H1 (cell line): Measurements from ENCODE around the gene RALGDS. TPM values are rescaled to one million over a fixed set of nuclear protein-coding genes. Genes with fewer than 3 reads are reported as not detected.

Source experiments
- CTCF ChIA-PET: fragments of 300-600 bp; sonication (Branson Sonifier 250); formaldehyde crosslinking; loops from one replicate; lab custom pipeline; 2021; ENCODE audit not compliant: partially characterized antibody; lab: Charles Lee
- POLR2A ChIA-PET: fragments of 300-600 bp; sonication (Branson Sonifier 250); formaldehyde crosslinking; loops from one replicate; lab custom pipeline; 2021; ENCODE audit warnings: inconsistent platforms; ENCODE audit not compliant: partially characterized antibody; lab: Charles Lee
- DNase-seq, 2 experiments: peaks; one replicate each; pipeline versions ENCODE4 v3.0.0 to v3.0.0-alpha.2; 2010 to 2022; ENCODE audit warnings: low spot score in 2 of 2, low read depth in 1 of 2, mixed read lengths in 1 of 2
- FAIRE-seq: peaks from 2 replicates; lab custom pipeline; 2011; peaks lifted over from hg19 to GRCh38; lab: Jason Lieb, UNC
- H2AFZ ChIP-seq: 2 replicates; pipeline ENCODE4 v1.8.1; 2012; ENCODE audit warnings: low read length, inconsistent platforms
- H2AK5ac ChIP-seq: 2 replicates; pipeline ENCODE4 v1.6.1; 2013; ENCODE audit warnings: low read depth, low read length
- H2BK120ac ChIP-seq: replicated peaks from 2 replicates; pipeline ENCODE3; 2013; ENCODE audit warnings: low read depth, low read length, inconsistent platforms
- H2BK12ac ChIP-seq: 2 replicates; pipeline ENCODE4 v1.6.1; 2013; ENCODE audit warnings: low read depth, low read length
- H2BK15ac ChIP-seq: 2 replicates; pipeline ENCODE4 v1.6.1; 2013; ENCODE audit warnings: low read length
- H2BK20ac ChIP-seq: 2 replicates; pipeline ENCODE4 v1.6.1; 2013; ENCODE audit warnings: low read length
- H2BK5ac ChIP-seq: 2 replicates; pipeline ENCODE4 v1.6.1; 2013; ENCODE audit warnings: low read depth, low read length
- H3K14ac ChIP-seq: 2 replicates; pipeline ENCODE4 v1.6.1; 2013; ENCODE audit warnings: inconsistent platforms; ENCODE audit not compliant: insufficient read length
- H3K18ac ChIP-seq: 2 replicates; pipeline ENCODE4 v1.6.1; 2013; ENCODE audit warnings: low read length; ENCODE audit errors: extremely low read depth
- H3K23ac ChIP-seq: 2 replicates; pipeline ENCODE4 v1.6.1; 2013; ENCODE audit warnings: inconsistent platforms; ENCODE audit not compliant: insufficient read length
- H3K23me2 ChIP-seq: 2 replicates; pipeline ENCODE4 v1.6.1; 2013; ENCODE audit warnings: low read depth, low read length
- H3K27ac ChIP-seq: 2 replicates; pipeline ENCODE4 v1.6.1; 2011; ENCODE audit warnings: low read depth, low read length, inconsistent platforms
- H3K27me3 ChIP-seq, 4 experiments: replicated peaks in 1 of 4; 1 replicate in 1 of 4; 2 replicates in 3 of 4; pipeline versions ENCODE4 v1.6.1 to v1.8.1; 2011 to 2013; ENCODE audit warnings: low read length in 3 of 4, mild to moderate bottlenecking in 3 of 4, inconsistent platforms in 2 of 4, mixed read lengths in 2 of 4, moderate library complexity in 1 of 4; ENCODE audit not compliant: control insufficient read depth in 3 of 4, insufficient read depth in 3 of 4; ENCODE audit errors: extremely low read depth in 1 of 4
- H3K36me3 ChIP-seq, 4 experiments: 2 replicates each; pipeline versions ENCODE4 v1.6.1 to v1.8.1; 2011 to 2013; ENCODE audit warnings: mild to moderate bottlenecking in 4 of 4, low read length in 3 of 4, moderate library complexity in 2 of 4, control low read depth in 1 of 4, inconsistent platforms in 1 of 4; ENCODE audit not compliant: insufficient read depth in 4 of 4, control insufficient read depth in 2 of 4
- H3K4ac ChIP-seq: replicated peaks from 2 replicates; pipeline ENCODE3; 2013; ENCODE audit warnings: low read length, low read depth, mixed read lengths, inconsistent platforms; ENCODE audit not compliant: insufficient read length
- H3K4me1 ChIP-seq, 4 experiments: replicated peaks in 1 of 4; 1 replicate in 1 of 4; 2 replicates in 3 of 4; pipeline versions ENCODE4 v1.6.1 to v1.8.1; 2011 to 2013; ENCODE audit warnings: low read length in 3 of 4, inconsistent platforms in 2 of 4, mixed read lengths in 1 of 4; ENCODE audit not compliant: insufficient read depth in 4 of 4, control insufficient read depth in 3 of 4
- H3K4me2 ChIP-seq, 2 experiments: 2 replicates each; pipeline versions ENCODE4 v1.6.1 to v1.8.1; 2011 to 2013; ENCODE audit warnings: low read depth in 2 of 2, low read length in 2 of 2, control low read depth in 1 of 2, inconsistent platforms in 1 of 2, mild to moderate bottlenecking in 1 of 2; ENCODE audit not compliant: insufficient read depth in 1 of 2
- H3K4me3 ChIP-seq, 4 experiments: fragments of 200-600, 300-600 bp in 1 of 4; sonication (generic), shearing (Covaris generic), sonication (Bioruptor Twin) in 1 of 4; 2 replicates each; pipeline versions ENCODE4 v1.5.1 to v1.8.1; 2011 to 2016; ENCODE audit warnings: low read length in 4 of 4, low read depth in 3 of 4, control low read depth in 2 of 4, inconsistent platforms in 2 of 4, mild to moderate bottlenecking in 2 of 4, mixed read lengths in 1 of 4, moderate library complexity in 1 of 4; ENCODE audit not compliant: insufficient read depth in 2 of 4; ENCODE audit errors: extremely low read depth in 1 of 4
- H3K56ac ChIP-seq: replicated peaks from 2 replicates; pipeline ENCODE3; 2013; ENCODE audit warnings: low read depth, mild to moderate bottlenecking, mixed read lengths, low read length, inconsistent platforms; ENCODE audit not compliant: insufficient read length
- H3K79me1 ChIP-seq: 2 replicates; pipeline ENCODE4 v1.6.1; 2013; ENCODE audit warnings: low read depth, low read length, control low read depth
- H3K79me2 ChIP-seq, 2 experiments: 2 replicates each; pipeline versions ENCODE4 v1.6.1 to v1.8.1; 2012 to 2013; ENCODE audit warnings: low read length in 2 of 2, mild to moderate bottlenecking in 2 of 2, inconsistent platforms in 1 of 2; ENCODE audit not compliant: insufficient read depth in 2 of 2, control insufficient read depth in 1 of 2
- H3K9ac ChIP-seq, 4 experiments: replicated peaks in 1 of 4; 1 replicate in 1 of 4; 2 replicates in 3 of 4; pipeline versions ENCODE4 v1.6.1 to v1.8.1; 2011 to 2013; ENCODE audit warnings: low read depth in 3 of 4, low read length in 3 of 4, control low read depth in 2 of 4, mild to moderate bottlenecking in 2 of 4, moderate library complexity in 2 of 4, inconsistent platforms in 1 of 4; ENCODE audit errors: extremely low read depth in 1 of 4
- H3K9me3 ChIP-seq, 2 experiments: 2 replicates each; pipeline versions ENCODE4 v1.6.1 to v1.8.1; 2012 to 2013; ENCODE audit warnings: mild to moderate bottlenecking in 2 of 2, moderate library complexity in 2 of 2, control low read depth in 1 of 2, inconsistent platforms in 1 of 2, low read depth in 1 of 2, low read length in 1 of 2, mixed read lengths in 1 of 2; ENCODE audit not compliant: insufficient read depth in 2 of 2
- H4K20me1 ChIP-seq, 2 experiments: replicated peaks in 1 of 2; 2 replicates each; pipeline versions ENCODE3 to v1.8.1; 2011 to 2013; ENCODE audit warnings: inconsistent platforms in 2 of 2, low read length in 2 of 2, mild to moderate bottlenecking in 1 of 2; ENCODE audit not compliant: insufficient read depth in 2 of 2, control insufficient read depth in 1 of 2
- H4K5ac ChIP-seq: 2 replicates; pipeline ENCODE4 v1.6.1; 2013; ENCODE audit warnings: low read length, low read depth, mixed read lengths, inconsistent platforms; ENCODE audit not compliant: insufficient read length
- H4K8ac ChIP-seq: 2 replicates; pipeline ENCODE4 v1.8.0; 2013; ENCODE audit warnings: mild to moderate bottlenecking, moderate library complexity, low read length, inconsistent platforms; ENCODE audit not compliant: insufficient read depth; ENCODE audit errors: extremely low read depth
- H4K91ac ChIP-seq: replicated peaks from 2 replicates; pipeline ENCODE3; 2013; ENCODE audit warnings: low read length, mixed read lengths, inconsistent platforms; ENCODE audit not compliant: insufficient read length
- CEBPB ChIP-seq: IDR thresholded peaks from 2 replicates; pipeline ENCODE4 v1.6.1; 2012; ENCODE audit warnings: low read depth, low read length
- CTBP2 ChIP-seq: IDR thresholded peaks from 2 replicates; pipeline ENCODE4 v1.7.0; 2011; ENCODE audit warnings: borderline replicate concordance, mild to moderate bottlenecking, moderate library complexity, mixed read lengths, low read length; ENCODE audit not compliant: insufficient read depth, insufficient read length
- KDM4A ChIP-seq: IDR thresholded peaks from one replicate; pipeline ENCODE4 v1.7.1; 2012; ENCODE audit warnings: low read depth, mild to moderate bottlenecking, moderate library complexity, low read length, inconsistent platforms; ENCODE audit not compliant: severe bottlenecking
- RAD21 ChIP-seq, 2 experiments: IDR thresholded peaks in 1 of 2; conservative IDR thresholded peaks in 1 of 2; 2 replicates each; pipeline ENCODE4 v1.6.1; 2011; ENCODE audit warnings: low read depth in 2 of 2, low read length in 2 of 2, improper control_type of control experiment in 1 of 2, inconsistent platforms in 1 of 2, mild to moderate bottlenecking in 1 of 2, moderate library complexity in 1 of 2
- RFX5 ChIP-seq: IDR thresholded peaks from 2 replicates; pipeline ENCODE4 v1.6.1; 2011; ENCODE audit warnings: low read depth, low read length, improper control_type of control experiment, borderline replicate concordance
- RNF2 ChIP-seq: fragments of 200-900, 300-1000 bp; sonication (generic); IDR thresholded peaks from 2 replicates; pipeline ENCODE4 v1.7.1; 2016; ENCODE audit warnings: borderline replicate concordance, low read depth, mild to moderate bottlenecking, antibody characterized with exemption, low read length; ENCODE audit not compliant: poor library complexity, severe bottlenecking; ENCODE audit errors: missing control alignments
- RXRA ChIP-seq: IDR thresholded peaks from 2 replicates; pipeline ENCODE4 v1.6.1; 2011; ENCODE audit warnings: low read depth, mild to moderate bottlenecking, low read length, moderate library complexity; ENCODE audit not compliant: insufficient read depth
- SIN3A ChIP-seq, 2 experiments: IDR thresholded peaks in 1 of 2; conservative IDR thresholded peaks in 1 of 2; 2 replicates each; pipeline ENCODE4 v1.6.1; 2011 to 2012; ENCODE audit warnings: low read length in 2 of 2, improper control_type of control experiment in 1 of 2, low read depth in 1 of 2, mild to moderate bottlenecking in 1 of 2
- SIRT6 ChIP-seq: IDR thresholded peaks from one replicate; pipeline ENCODE4 v1.7.1; 2012; ENCODE audit warnings: low read length, inconsistent platforms
- SUZ12 ChIP-seq: fragments of 200-600 bp; sonication (generic); IDR thresholded peaks from 2 replicates; pipeline ENCODE4 v1.6.1; 2012; ENCODE audit warnings: mild to moderate bottlenecking, inconsistent platforms, low read length, moderate library complexity, mixed read lengths
- WGBS, 2 experiments: shearing (Covaris generic) in 1 of 2; methylation state at CpG; one replicate each; pipeline versions ENCODE4 v1.1.6 to v1.1.7; 2013 to 2015; ENCODE audit warnings: low lambda C conversion rate in 2 of 2, mixed read lengths in 2 of 2, inconsistent platforms in 1 of 2, low coverage in 1 of 2, missing lambda C conversion rate in 1 of 2; ENCODE audit not compliant: insufficient replicate concordance in 2 of 2, insufficient coverage in 1 of 2, insufficient read length in 1 of 2; ENCODE audit errors: extremely low coverage in 1 of 2, missing lambda C conversion rate in 1 of 2; 5-methylcytosine and 5-hydroxymethylcytosine counted together
- polyA plus RNA-seq, 7 experiments: library from polyadenylated mRNA; depleted of rRNA in 3 of 7; stranded (reverse) in 5 of 7; unstranded in 2 of 7; fragments of >200 nt in 5 of 7; fragments of 200-250 nt in 2 of 7; gene quantifications; 1 replicate in 5 of 7; 2 replicates in 1 of 7; 4 replicates in 1 of 7; pipeline versions ENCODE4 v1.2.1 to v1.2.3, GENCODE V29; 2011 to 2013; ENCODE audit warnings: missing spikeins in 2 of 7, mixed read lengths in 2 of 7
- total RNA-seq: library from RNA; stranded (reverse); fragmentation: NEBNext Ultra II Directional; extraction: Animal tissue kit (Norgen Biotek cat#: 25700); gene quantifications from 2 replicates; pipeline ENCODE4 v1.2.1, GENCODE V29; 2021

The RALGDS gene
- total and polyA plus RNA-seq, 2 of the 8 experiments (the other 6 are each of a cell fraction or from before 2014, with no cell fraction given) = 14.5 to 25.5 TPM

GRCh38 chr9:133101356-133102189 is 19.5 kb downstream of the RALGDS start:
- Histone ChIP-seq H2BK12ac (no peak overlapping the region), H3K4me2 (no peak overlapping the region), H4K20me1 (peaks cover 2 to 9% of the 10 kb centered on the region in 2 experiments), H2AK5ac (no peak overlapping the region), H3K9me3 (peaks cover 2 to 12% of the 10 kb centered on the region in 2 experiments; a peak in 3 of 4 replicates), H2BK15ac (no peak overlapping the region), H4K5ac (no peak overlapping the region), H3K23ac (no peak overlapping the region), H4K8ac (no peak overlapping the region), H3K27ac (no peak overlapping the region), H3K4me1 (peaks cover 0 to 8% (median 3%) of the 10 kb centered on the region in 4 experiments; a peak in 3 of 7 replicates), H2BK20ac (no peak overlapping the region), H3K36me3 (peaks cover 0 to 27% (median 9%) of the 10 kb centered on the region in 4 experiments; a peak in 6 of 8 replicates), H3K56ac (no peak overlapping the region), H3K9ac (no peak overlapping the region), H2AFZ (no peak overlapping the region), H3K79me1 (no peaks in the 10 kb centered on the region), H2BK5ac (no peak overlapping the region; the same call in 1 of the 2 replicates), H3K18ac (no peak overlapping the region), H3K27me3 (no peaks in the 10 kb centered on the region), H3K4ac (no peak overlapping the region), H3K23me2 (no peaks in the 10 kb centered on the region), H3K4me3 (no peak overlapping the region), H2BK120ac (no peak overlapping the region), H3K79me2 (no peaks in the 10 kb centered on the region), H3K14ac (no peak overlapping the region), H4K91ac (no peak overlapping the region)
- CTCF ChIA-PET = interaction anchor here (1.0 to 19.3 kb wide), 24 partner anchors 7 to 457 kb away, joined by 3 to 337 read pairs (median 6); partner anchors contain the start of gene RALGDS
- TF ChIP-seq SUZ12 = no peak
- no peak for TF ChIP-seq CEBPB
- TF ChIP-seq RAD21 (IDR thresholded peaks at IDR 0.05 in 1 of 2, conservative IDR thresholded peaks at IDR 0.05 in 1 of 2; ENCODE audit: low read depth in 2 of 2, low read length in 2 of 2) = no peak
- no peak for TF ChIP-seq RNF2
- TF ChIP-seq RXRA = no peak
- no peak for TF ChIP-seq CTBP2
- no peak for TF ChIP-seq RFX5
- TF ChIP-seq SIN3A (conservative IDR thresholded peaks at IDR 0.05 in 1 of 2, IDR thresholded peaks at IDR 0.05 in 1 of 2; ENCODE audit: low read depth in 1 of 2, low read length in 2 of 2) = no peak
- TF ChIP-seq SIRT6 = no peak
- TF ChIP-seq KDM4A = no peak
- DNase-seq (no peak), FAIRE-seq (no peak)
- POLR2A ChIA-PET = interaction anchor here (0.9 to 1.8 kb wide), 2 partner anchors 42 to 46 kb away, joined by 4 to 7 read pairs; no protein-coding TSS in a partner anchor
- WGBS, 2 experiments = 92% methylated on average over 32 of the region's 32 CpGs; no CpG with 5 or more reads in 1 of the 2 experiments
